Endometrium (tissue), 2 donors: ENCODE data around the gene HSPA14.
"Not testable (repeated sequence)": the region's sequence is repeated elsewhere in the genome, so short reads cannot be mapped to it uniquely, and the experiment has no call there.

Experiments used
- FAIRE-seq: peaks from 2 replicates; lab custom pipeline; 2012; peaks lifted over from hg19 to GRCh38; lab: Jason Lieb, UNC
- donor health status: control.
- donor health status: control.

The HSPA14 gene

DNA sequence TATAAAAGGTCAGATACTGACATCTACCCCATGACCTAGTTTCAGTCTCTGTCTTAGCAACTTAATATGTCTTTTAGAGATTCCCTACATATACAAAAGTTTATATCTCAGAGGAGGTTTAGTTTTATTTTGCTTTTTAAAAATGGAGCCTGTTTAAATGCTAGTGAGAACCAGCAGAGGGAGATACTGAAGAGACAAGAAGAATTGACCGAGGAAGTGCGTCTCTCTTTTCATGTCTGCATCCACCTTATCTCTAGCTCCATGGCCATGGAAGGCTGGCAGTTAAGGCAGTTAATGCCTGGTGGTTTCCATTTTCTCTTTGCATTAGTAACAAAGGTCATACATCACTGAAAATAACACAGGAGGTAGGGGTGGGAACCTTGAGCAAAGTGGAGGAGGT is 51.2 kb downstream of the HSPA14 start:
- FAIRE-seq: no peak

- FAIRE-seq: no peak
These were observed 53.0 kb downstream of the HSPA14 start for GRCh38 chr10:14891151-14891550.

DNA sequence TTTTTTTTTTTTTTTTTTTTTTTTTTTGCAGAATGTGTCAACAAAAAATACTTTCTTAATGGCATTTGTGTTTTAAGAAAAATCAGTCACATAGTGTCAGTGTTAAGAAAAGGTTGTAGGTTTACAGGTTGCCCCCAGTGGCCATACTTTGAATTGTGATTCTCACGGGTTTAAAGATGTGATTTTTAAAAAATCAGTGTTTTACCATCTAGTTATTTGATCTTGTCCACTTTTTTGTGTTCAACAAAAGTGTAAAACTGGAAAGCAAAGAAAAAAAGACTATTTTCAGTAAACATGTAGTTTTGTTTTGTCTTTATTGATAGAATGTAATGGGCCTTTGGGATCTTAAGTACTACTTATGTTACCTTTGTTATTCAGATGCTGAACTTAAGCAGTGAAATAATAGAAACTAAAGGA is 66.2 kb downstream of the HSPA14 start:
- FAIRE-seq: peak; percentile 93

DNA sequence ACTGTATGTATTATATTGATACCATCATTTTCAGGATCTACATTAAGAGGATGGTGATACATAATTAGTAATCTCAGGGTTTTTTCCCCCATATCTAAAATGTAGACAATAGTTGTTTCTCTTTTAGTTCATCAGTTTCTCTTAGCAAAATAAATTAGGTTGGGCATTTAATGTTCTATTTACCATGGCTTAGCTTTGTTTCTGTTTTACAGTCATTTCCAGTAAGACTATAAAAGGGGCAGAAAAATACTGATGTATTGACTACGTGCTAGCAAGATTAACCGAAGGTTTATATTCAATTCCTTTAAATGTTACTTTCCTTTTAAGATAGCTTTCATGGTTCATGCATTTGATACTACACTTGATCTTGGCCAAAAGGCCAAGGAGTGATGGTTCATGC is 66.8 kb downstream of the HSPA14 start:
- no peak for FAIRE-seq

GRCh38 chr10:14905890-14906289 is 67.8 kb downstream of the HSPA14 start:
- no peak for FAIRE-seq

- FAIRE-seq: no peak
These were observed 68.7 kb downstream of the HSPA14 start for GRCh38 chr10:14906765-14907164.

GRCh38 chr10:14907591-14907990 is 69.5 kb downstream of the HSPA14 start:
- not testable (repeated sequence) for FAIRE-seq

DNA sequence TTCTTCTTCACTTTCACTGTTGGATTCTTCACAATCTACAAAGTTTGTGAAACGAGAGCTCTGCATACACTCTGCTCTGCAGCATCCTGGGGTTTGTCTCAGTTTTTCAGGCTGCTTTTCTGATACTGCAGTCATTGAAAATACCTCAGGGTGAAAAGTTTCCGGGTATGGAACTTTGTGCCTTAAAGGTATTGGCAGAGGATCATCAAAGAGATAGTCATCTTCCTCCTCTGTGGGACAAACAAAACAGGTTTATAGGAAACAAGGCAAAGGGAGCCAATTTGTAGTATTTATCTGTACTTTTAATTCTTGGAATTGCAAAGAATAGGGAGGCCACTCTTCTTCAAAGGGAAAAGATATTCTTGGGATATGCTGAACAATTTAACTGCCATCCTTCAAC is 71.0 kb downstream of the HSPA14 start:
- FAIRE-seq: no peak

DNA sequence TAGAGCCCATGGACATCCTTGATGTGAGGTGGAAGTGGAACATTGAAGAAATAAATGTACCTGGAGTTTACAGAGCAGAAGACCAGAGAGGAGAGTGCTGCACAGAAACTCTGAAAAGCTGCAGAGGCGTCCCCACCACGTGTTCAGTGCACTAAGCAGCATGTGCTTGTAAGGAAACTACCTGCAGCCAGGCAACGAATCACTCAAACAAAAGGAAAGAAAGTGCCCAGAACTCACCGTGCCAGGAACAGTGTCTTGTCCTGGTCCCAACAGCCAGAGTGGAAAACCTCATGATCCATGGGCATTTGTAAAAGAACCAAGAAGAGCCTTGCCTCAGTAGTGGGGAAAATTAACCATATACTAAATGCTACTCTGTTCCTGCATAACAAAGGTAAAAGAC is 72.8 kb downstream of the HSPA14 start:
- no peak for FAIRE-seq

- no peak for FAIRE-seq
These were observed 73.7 kb downstream of the HSPA14 start for GRCh38 chr10:14911801-14912200.

GRCh38 chr10:14916600-14916999 is 78.5 kb downstream of the HSPA14 start:
- no peak for FAIRE-seq

GRCh38 chr10:14917827-14918226 is 79.7 kb downstream of the HSPA14 start:
- FAIRE-seq: no peak

DNA sequence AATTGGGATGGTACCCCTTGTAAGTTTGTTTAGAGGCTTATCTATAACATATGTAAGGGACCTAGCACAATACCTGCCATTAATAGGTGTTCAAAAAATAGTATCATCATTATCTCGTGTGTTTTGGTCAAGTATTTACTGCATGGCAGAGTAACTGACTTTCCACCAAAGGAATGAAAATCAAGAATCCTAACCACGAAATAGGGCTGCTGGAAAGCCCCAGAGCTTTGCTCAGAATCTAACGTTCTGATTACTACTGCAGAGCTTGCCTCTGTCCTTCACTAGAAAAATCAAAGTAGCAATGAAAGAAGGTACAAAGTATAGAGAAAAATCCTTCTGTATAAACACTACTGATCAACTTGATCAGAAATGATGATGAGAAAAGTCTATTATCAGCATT is 80.9 kb downstream of the HSPA14 start:
- FAIRE-seq: no peak
